ENCODE results near the gene CSPG4. TPM values are rescaled to one million over a fixed set of nuclear protein-coding genes. Genes with fewer than 3 reads are reported as not detected.

The CSPG4 gene
- total and polyA plus RNA-seq, 9 of the 15 experiments (the other 6 are each of a cell fraction or from before 2014, with no cell fraction given) = under 0.01 to 0.07 (median 0.04) TPM; not detected in 5

DNA sequence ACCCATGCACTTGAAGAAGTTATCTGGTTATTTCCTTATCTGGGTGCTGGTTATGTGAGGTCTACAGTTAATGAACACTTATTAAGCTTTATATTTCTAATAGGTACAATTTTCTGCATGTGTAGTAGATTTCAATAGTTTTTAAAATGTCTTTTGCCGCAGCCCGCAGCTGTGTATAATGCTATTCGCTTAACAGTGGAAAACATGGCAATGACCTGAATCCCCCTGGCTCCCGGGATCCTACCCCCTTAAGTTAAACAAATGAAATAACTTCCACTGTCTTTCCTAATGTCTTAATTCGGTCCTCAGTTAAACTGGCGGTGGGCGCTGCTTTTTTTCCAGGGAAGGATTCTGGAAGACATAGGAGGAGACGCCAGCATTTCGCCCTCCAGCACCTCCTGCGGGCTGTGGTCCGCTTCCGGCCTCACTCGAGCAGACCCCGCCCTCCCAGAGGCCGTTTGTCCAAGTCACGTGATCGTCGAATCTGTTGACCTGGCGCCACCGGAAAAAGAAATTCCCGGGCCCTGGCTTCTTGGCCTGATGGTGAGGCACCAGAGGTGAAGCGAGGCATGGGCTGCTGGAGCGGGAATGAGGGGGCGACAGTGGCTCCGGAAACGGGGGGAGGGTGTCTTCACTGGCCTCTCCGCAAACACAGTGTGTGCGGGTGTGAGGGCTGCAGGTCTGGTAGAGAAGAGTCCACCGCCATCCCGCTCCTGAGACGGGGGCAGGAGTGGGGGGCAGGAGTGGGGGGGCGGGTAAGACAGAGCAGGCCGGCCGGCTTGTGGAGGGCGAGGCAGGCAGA lies 45.6 kb upstream of the CSPG4 start (continued):
- TF ChIP-seq FOXO4 (CRISPR knock-in tag; IDR thresholded peaks at IDR 0.05) (no peak), HCFC1 (IDR thresholded peaks at IDR 0.05; ENCODE audit: low read depth, low read length) (no peak), ATF3 (IDR thresholded peaks at IDR 0.05) (no peak), ATF3 (CRISPR knock-in tag; conservative IDR thresholded peaks at IDR 0.05) (no peak), BDP1 (IDR thresholded peaks at IDR 0.05; ENCODE audit: insufficient read depth, insufficient read length) (no peak), WHSC1 (IDR thresholded peaks at IDR 0.05; ENCODE audit: low read length) (no peak), CLOCK (CRISPR knock-in tag; IDR thresholded peaks at IDR 0.05; ENCODE audit: borderline replicate concordance) (no peak), SAFB (IDR thresholded peaks at IDR 0.05; ENCODE audit: borderline replicate concordance, low read depth, low read length) (no peak), PML (IDR thresholded peaks at IDR 0.05; ENCODE audit: low read length) (peak; percentile 42; the same call in 1 of the 2 replicates), ZNF586 (CRISPR knock-in tag; conservative IDR thresholded peaks at IDR 0.05) (no peak)
- TF ChIP-seq, protein P1, sequence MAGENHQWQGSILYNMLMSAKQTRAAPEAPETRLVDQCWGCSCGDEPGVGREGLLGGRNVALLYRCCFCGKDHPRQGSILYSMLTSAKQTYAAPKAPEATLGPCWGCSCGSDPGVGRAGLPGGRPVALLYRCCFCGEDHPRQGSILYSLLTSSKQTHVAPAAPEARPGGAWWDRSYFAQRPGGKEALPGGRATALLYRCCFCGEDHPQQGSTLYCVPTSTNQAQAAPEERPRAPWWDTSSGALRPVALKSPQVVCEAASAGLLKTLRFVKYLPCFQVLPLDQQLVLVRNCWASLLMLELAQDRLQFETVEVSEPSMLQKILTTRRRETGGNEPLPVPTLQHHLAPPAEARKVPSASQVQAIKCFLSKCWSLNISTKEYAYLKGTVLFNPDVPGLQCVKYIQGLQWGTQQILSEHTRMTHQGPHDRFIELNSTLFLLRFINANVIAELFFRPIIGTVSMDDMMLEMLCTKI (IDR thresholded peaks at IDR 0.05; ENCODE audit: partially characterized antibody) = no peak
- TF ChIP-seq, protein P2, sequence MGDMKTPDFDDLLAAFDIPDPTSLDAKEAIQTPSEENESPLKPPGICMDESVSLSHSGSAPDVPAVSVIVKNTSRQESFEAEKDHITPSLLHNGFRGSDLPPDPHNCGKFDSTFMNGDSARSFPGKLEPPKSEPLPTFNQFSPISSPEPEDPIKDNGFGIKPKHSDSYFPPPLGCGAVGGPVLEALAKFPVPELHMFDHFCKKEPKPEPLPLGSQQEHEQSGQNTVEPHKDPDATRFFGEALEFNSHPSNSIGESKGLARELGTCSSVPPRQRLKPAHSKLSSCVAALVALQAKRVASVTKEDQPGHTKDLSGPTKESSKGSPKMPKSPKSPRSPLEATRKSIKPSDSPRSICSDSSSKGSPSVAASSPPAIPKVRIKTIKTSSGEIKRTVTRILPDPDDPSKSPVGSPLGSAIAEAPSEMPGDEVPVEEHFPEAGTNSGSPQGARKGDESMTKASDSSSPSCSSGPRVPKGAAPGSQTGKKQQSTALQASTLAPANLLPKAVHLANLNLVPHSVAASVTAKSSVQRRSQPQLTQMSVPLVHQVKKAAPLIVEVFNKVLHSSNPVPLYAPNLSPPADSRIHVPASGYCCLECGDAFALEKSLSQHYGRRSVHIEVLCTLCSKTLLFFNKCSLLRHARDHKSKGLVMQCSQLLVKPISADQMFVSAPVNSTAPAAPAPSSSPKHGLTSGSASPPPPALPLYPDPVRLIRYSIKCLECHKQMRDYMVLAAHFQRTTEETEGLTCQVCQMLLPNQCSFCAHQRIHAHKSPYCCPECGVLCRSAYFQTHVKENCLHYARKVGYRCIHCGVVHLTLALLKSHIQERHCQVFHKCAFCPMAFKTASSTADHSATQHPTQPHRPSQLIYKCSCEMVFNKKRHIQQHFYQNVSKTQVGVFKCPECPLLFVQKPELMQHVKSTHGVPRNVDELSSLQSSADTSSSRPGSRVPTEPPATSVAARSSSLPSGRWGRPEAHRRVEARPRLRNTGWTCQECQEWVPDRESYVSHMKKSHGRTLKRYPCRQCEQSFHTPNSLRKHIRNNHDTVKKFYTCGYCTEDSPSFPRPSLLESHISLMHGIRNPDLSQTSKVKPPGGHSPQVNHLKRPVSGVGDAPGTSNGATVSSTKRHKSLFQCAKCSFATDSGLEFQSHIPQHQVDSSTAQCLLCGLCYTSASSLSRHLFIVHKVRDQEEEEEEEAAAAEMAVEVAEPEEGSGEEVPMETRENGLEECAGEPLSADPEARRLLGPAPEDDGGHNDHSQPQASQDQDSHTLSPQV (IDR thresholded peaks at IDR 0.05) = 0 out of 2 replicates have a peak, but pooled peaks have one; percentile 63
